Trophoblast cell (in vitro differentiated cells and primary cell): ENCODE results near the gene KCNK5. TPM values are rescaled to one million over a fixed set of nuclear protein-coding genes. Genes with fewer than 3 reads are reported as not detected.

Experiments used
- DNase-seq, 2 donors: peaks; one replicate each; pipeline ENCODE4 v3.0.0-alpha.2; 2016
- H2AFZ ChIP-seq: 2 replicates; pipeline ENCODE4 v1.6.1; 2013; ENCODE audit warnings: low read length, moderate library complexity, mild to moderate bottlenecking; ENCODE audit not compliant: insufficient read depth, poor library complexity
- H2AK5ac ChIP-seq: 2 replicates; pipeline ENCODE4 v1.6.1; 2013; ENCODE audit warnings: mild to moderate bottlenecking, low read length
- H2BK120ac ChIP-seq: 2 replicates; pipeline ENCODE4 v1.6.1; 2013; ENCODE audit warnings: low read length, mild to moderate bottlenecking, moderate library complexity; ENCODE audit not compliant: insufficient read depth, poor library complexity
- H2BK12ac ChIP-seq: 2 replicates; pipeline ENCODE4 v1.6.1; 2013; ENCODE audit warnings: mild to moderate bottlenecking, low read length, moderate library complexity
- H2BK5ac ChIP-seq: 2 replicates; pipeline ENCODE4 v1.6.1; 2013; ENCODE audit warnings: low read length, low read depth, moderate library complexity, mild to moderate bottlenecking; ENCODE audit not compliant: poor library complexity
- H3K14ac ChIP-seq: 2 replicates; pipeline ENCODE4 v1.6.1; 2013; ENCODE audit warnings: mild to moderate bottlenecking, low read length
- H3K18ac ChIP-seq: 2 replicates; pipeline ENCODE4 v1.6.1; 2013; ENCODE audit warnings: mild to moderate bottlenecking, low read length
- H3K23ac ChIP-seq: 2 replicates; pipeline ENCODE4 v1.6.1; 2013; ENCODE audit warnings: low read length
- H3K27ac ChIP-seq: 2 replicates; pipeline ENCODE4 v1.5.1; 2013; ENCODE audit warnings: low read depth, mild to moderate bottlenecking, inconsistent platforms, low read length, moderate library complexity
- H3K27me3 ChIP-seq: 2 replicates; pipeline ENCODE4 v1.6.1; 2013; ENCODE audit warnings: inconsistent platforms, mild to moderate bottlenecking, low read length, moderate library complexity; ENCODE audit not compliant: insufficient read depth
- H3K36me3 ChIP-seq, 2 experiments: 1 replicate in 1 of 2; 2 replicates in 1 of 2; pipeline ENCODE4 v1.6.1; 2013; ENCODE audit warnings: low read length in 2 of 2, mild to moderate bottlenecking in 2 of 2, moderate library complexity in 1 of 2; ENCODE audit not compliant: insufficient read depth in 2 of 2, control insufficient read depth in 1 of 2
- H3K4ac ChIP-seq: 2 replicates; pipeline ENCODE4 v1.6.1; 2013; ENCODE audit warnings: low read depth, mild to moderate bottlenecking, low read length, moderate library complexity
- H3K4me1 ChIP-seq, 2 experiments: 1 replicate in 1 of 2; 2 replicates in 1 of 2; pipeline ENCODE4 v1.6.1; 2013; ENCODE audit warnings: low read length in 2 of 2, mild to moderate bottlenecking in 2 of 2, moderate library complexity in 1 of 2; ENCODE audit not compliant: insufficient read depth in 2 of 2, control insufficient read depth in 1 of 2
- H3K4me2 ChIP-seq: 2 replicates; pipeline ENCODE4 v1.6.1; 2013; ENCODE audit warnings: inconsistent platforms, mild to moderate bottlenecking, low read length, moderate library complexity
- H3K4me3 ChIP-seq: 2 replicates; pipeline ENCODE4 v1.5.1; 2013; ENCODE audit warnings: mild to moderate bottlenecking, low read depth, low read length, inconsistent platforms
- H3K79me1 ChIP-seq: one replicate; pipeline ENCODE4 v1.6.1; 2013; ENCODE audit warnings: low read length
- H3K79me2 ChIP-seq: 2 replicates; pipeline ENCODE4 v1.6.1; 2013; ENCODE audit warnings: low read length, mild to moderate bottlenecking; ENCODE audit not compliant: control insufficient read depth, insufficient read depth, poor library complexity
- H3K9ac ChIP-seq: 2 replicates; pipeline ENCODE4 v1.6.1; 2013; ENCODE audit warnings: mild to moderate bottlenecking, low read length
- H3K9me3 ChIP-seq: 2 replicates; pipeline ENCODE4 v1.6.1; 2013; ENCODE audit warnings: low read depth, mild to moderate bottlenecking, control low read depth, inconsistent platforms, low read length; ENCODE audit not compliant: insufficient read depth
- H4K12ac ChIP-seq: 2 replicates; pipeline ENCODE4 v1.6.1; 2013; ENCODE audit warnings: low read depth, mild to moderate bottlenecking, low read length, moderate library complexity
- H4K8ac ChIP-seq: 2 replicates; pipeline ENCODE4 v1.6.1; 2013; ENCODE audit warnings: low read depth, mild to moderate bottlenecking, low read length, moderate library complexity
- H4K91ac ChIP-seq: one replicate; pipeline ENCODE4 v1.6.1; 2013; ENCODE audit warnings: low read depth, mild to moderate bottlenecking, low read length, moderate library complexity
- WGBS: extraction: QIAGEN DNeasy Blood & Tissue Kit; methylation state at CpG from one replicate; pipeline ENCODE4 v1.1.7; 2013; ENCODE audit warnings: missing lambda C conversion rate; ENCODE audit not compliant: insufficient read length, insufficient coverage; ENCODE audit errors: extremely low coverage; 5-methylcytosine and 5-hydroxymethylcytosine counted together
- polyA plus RNA-seq: library from polyadenylated mRNA; stranded (reverse); fragments of 200-250 nt; gene quantifications from 2 replicates; pipeline ENCODE4 v1.2.3, GENCODE V29; 2013

Gene KCNK5
- 0.89 and 1.0 TPM in 2 replicates for polyA plus RNA-seq

- Histone ChIP-seq H3K9me3 (no peaks in the 10 kb centered on the region), H2AFZ (peak within 1 kb of the TSS; percentile 70)
Observed at GRCh38 chr6:39228992-39229767, at the start of gene KCNK5. Gene KCNK5, minus strand, starts transcription at chr6:39229475. Its CDS starts 364 bp downstream, at chr6:39229111.

GRCh38 chr6:39276379-39276995 lies 47.2 kb upstream of the KCNK5 start:
- Histone ChIP-seq H3K27me3 (no peaks in the 10 kb centered on the region), H3K18ac (no peak overlapping the region), H3K4me2 (no peak overlapping the region), H4K91ac (no peak overlapping the region), H2AK5ac (no peak overlapping the region), H3K4me1 (peaks cover 3 to 8% of the 10 kb centered on the region in 2 experiments), H2AFZ (no peak overlapping the region), H4K8ac (no peak overlapping the region), H3K36me3 (no peaks in the 10 kb centered on the region), H3K23ac (no peak overlapping the region), H2BK12ac (no peak overlapping the region), H4K12ac (no peak overlapping the region), H3K9me3 (no peaks in the 10 kb centered on the region), H2BK5ac (no peak overlapping the region), H3K9ac (no peak overlapping the region), H3K4ac (no peak overlapping the region), H3K79me2 (no peaks in the 10 kb centered on the region), H3K4me3 (no peak overlapping the region), H3K14ac (no peak overlapping the region), H3K27ac (no peak overlapping the region), H3K79me1 (no peaks in the 10 kb centered on the region), H2BK120ac (no peak overlapping the region)
- DNase-seq = no peak
- WGBS = no CpG with 5 or more reads among the region's 3 CpGs

More at GRCh38 chr6:39228992-39229767, at the start of gene KCNK5:
- H3K79me2 ChIP-seq = peaks cover 2% of the 10 kb centered on the region
- peak within 1 kb of the TSS; percentile 23 for H3K18ac ChIP-seq
- no peak within 1 kb of the TSS for H3K4ac ChIP-seq
- H3K9ac ChIP-seq = no peak within 1 kb of the TSS
- no peak within 1 kb of the TSS for H2BK5ac ChIP-seq
- peak; percentile 89 to 91 for DNase-seq
- no peaks in the 10 kb centered on the region for H3K36me3 ChIP-seq
- no peak within 1 kb of the TSS for H3K27ac ChIP-seq
- no peak within 1 kb of the TSS for H3K23ac ChIP-seq
- H3K79me1 ChIP-seq = no peaks in the 10 kb centered on the region
- no peak within 1 kb of the TSS for H2BK120ac ChIP-seq
- H3K4me1 ChIP-seq = peaks cover 10 to 17% of the 10 kb centered on the region in 2 experiments
- H3K4me2 ChIP-seq = peak within 1 kb of the TSS; percentile 73
- peaks cover 2% of the 10 kb centered on the region for H3K27me3 ChIP-seq
- no peak within 1 kb of the TSS for H2AK5ac ChIP-seq
- H3K14ac ChIP-seq = peak within 1 kb of the TSS; percentile 36
- H4K91ac ChIP-seq = no peak within 1 kb of the TSS
- WGBS = no CpG with 5 or more reads among the region's 73 CpGs
- peak within 1 kb of the TSS; percentile 56 for H4K8ac ChIP-seq
- peak within 1 kb of the TSS; percentile 71 for H3K4me3 ChIP-seq
- no peak within 1 kb of the TSS for H4K12ac ChIP-seq
- H2BK12ac ChIP-seq = no peak within 1 kb of the TSS

- Histone ChIP-seq H3K9me3 (no peaks in the 10 kb centered on the region), H2BK12ac (no peak overlapping the region), H3K79me2 (no peaks in the 10 kb centered on the region), H3K4me3 (no peak overlapping the region), H3K79me1 (peaks cover 5% of the 10 kb centered on the region), H2BK5ac (no peak overlapping the region), H3K4me2 (no peak overlapping the region), H4K91ac (no peak overlapping the region), H3K9ac (no peak overlapping the region), H2AFZ (no peak overlapping the region), H3K4me1 (peaks cover 10 to 14% of the 10 kb centered on the region in 2 experiments), H2AK5ac (no peak overlapping the region), H3K27me3 (no peaks in the 10 kb centered on the region), H3K14ac (no peak overlapping the region), H3K36me3 (no peaks in the 10 kb centered on the region), H3K18ac (no peak overlapping the region), H4K12ac (no peak overlapping the region), H3K27ac (no peak overlapping the region), H2BK120ac (no peak overlapping the region), H3K4ac (no peak overlapping the region), H4K8ac (no peak overlapping the region), H3K23ac (no peak overlapping the region)
- no CpG with 5 or more reads among the region's 3 CpGs for WGBS
- no peak for DNase-seq
Observed at GRCh38 chr6:39274903-39275302, 45.6 kb upstream of the KCNK5 start.

DNA sequence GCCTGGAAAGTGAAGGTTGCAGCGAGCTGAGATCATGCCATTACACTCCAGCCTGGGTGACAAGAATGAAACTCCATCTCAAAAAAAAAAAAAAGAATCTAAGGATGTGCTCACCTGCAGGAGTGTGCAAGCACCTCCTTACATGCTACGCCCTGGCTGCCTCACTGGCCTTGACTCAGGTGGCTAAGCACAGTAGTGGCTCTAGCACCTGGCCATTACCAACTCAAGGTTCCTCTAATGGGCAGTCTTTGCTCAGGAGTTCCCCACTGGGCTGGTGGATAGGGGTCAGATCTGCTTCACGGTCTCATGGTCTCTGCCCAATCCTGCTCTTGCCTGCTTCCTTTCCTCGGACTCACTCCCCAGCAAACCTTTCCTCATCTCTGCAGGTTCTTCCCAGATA lies 45.2 kb upstream of the KCNK5 start:
- Histone ChIP-seq H3K4ac (no peak overlapping the region), H2BK120ac (no peak overlapping the region), H3K27me3 (no peaks in the 10 kb centered on the region), H3K36me3 (no peaks in the 10 kb centered on the region), H2AFZ (no peak overlapping the region), H4K8ac (no peak overlapping the region), H4K91ac (no peak overlapping the region), H3K18ac (no peak overlapping the region), H2AK5ac (no peak overlapping the region), H3K14ac (no peak overlapping the region), H4K12ac (no peak overlapping the region), H3K23ac (no peak overlapping the region), H3K4me3 (no peak overlapping the region), H2BK5ac (no peak overlapping the region), H3K4me2 (no peak overlapping the region), H3K79me1 (peaks cover 7% of the 10 kb centered on the region), H3K79me2 (no peaks in the 10 kb centered on the region), H2BK12ac (no peak overlapping the region), H3K9ac (no peak overlapping the region), H3K9me3 (no peaks in the 10 kb centered on the region), H3K27ac (no peak overlapping the region), H3K4me1 (peaks cover 13 to 14% of the 10 kb centered on the region in 2 experiments)
- DNase-seq = no peak
- no CpG with 5 or more reads among the region's 4 CpGs for WGBS
